HG02981 (cell line): ENCODE data around the gene CDK14.

Experiments used
- ATAC-seq: cut with Tn5 transposase; IDR thresholded peaks from one replicate; pipeline ENCODE4 v1.9.1; 2021; ENCODE audit warnings: mild to moderate bottlenecking, moderate library complexity; ENCODE audit not compliant: unreplicated experiment

The CDK14 gene

DNA sequence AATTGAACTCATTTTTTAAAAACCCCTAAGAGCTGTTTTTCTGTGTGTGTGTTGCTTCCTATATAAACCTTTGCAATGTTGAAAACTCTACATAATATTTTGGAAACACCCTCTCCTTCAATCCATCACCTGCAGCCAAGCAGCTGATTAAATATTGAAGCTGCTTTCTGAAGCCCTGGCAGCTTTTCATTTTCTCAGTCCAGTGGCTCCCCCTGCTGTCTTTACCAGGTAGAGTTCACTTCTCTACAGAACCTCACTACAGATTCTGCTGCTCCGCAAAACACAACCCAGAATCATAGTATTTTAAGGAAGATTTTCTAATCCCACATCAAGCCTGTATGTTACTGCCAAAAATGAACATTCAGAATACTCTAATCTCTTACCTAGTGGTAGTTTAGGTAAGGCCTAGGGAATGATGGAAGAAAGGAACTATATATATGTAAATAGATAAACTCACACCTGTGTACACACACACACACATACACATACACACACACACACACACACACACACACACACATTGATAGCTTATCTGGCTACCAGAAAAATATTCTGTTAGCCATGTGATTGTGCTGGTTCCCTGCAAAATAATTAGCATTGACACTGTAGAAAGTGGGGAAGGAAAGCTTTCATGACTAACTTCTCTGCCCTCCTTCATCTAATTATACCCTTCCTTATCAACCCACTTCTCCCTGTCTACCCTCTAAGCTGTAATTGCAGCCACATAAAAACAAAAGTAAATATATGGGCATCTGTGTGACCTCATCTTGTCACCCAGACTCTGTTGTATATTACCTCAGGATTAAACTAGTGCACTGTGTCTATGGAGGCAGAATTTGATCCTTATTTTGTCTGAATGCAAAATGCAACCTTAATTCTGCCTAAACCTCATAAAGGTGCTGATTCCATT lies 438.6 kb downstream of the CDK14 start:
- no peak for ATAC-seq

DNA sequence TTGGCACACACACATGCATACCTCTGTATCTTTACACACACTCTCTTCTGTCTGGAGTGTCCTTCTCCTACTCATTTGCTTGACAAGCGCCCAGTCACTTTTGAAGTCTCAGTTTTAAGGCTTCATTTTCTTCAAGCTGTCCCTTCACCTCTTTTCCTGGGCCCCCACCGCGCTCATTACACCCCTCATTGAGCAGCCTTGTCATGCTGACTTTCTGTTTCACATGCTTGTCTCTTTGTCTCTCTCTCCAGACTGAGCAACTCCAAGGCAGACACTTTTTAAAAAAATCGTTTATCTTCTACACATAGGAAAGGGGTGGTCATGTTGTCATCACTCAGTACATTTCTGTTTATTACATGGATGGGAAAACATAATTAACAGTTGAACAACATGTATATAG lies 442.9 kb downstream of the CDK14 start:
- peak; percentile 65 for ATAC-seq

DNA sequence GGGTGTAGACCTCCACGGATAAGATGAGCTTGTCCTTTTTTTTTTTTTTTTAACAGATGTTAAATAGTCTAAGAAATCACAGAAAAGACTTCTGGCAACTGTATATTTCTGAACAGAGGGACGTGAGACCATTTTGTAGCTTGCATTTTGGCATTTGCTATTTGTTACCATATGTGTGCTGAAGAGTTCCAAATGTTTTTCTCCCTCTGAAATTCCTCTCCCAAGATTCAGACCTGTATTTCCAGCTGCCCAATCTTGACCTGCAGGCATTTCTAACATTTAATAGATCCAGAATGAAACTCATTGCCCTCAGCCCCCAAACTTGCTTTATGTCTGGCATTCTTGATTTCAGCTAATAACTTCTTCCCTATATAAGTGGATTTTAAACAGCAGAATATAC lies 445.0 kb downstream of the CDK14 start:
- ATAC-seq: no peak

GRCh38 chr7:91041901-91042484 lies 445.9 kb downstream of the CDK14 start:
- ATAC-seq: no peak

- no peak for ATAC-seq
Observed at GRCh38 chr7:91043186-91043585, 447.1 kb downstream of the CDK14 start.

DNA sequence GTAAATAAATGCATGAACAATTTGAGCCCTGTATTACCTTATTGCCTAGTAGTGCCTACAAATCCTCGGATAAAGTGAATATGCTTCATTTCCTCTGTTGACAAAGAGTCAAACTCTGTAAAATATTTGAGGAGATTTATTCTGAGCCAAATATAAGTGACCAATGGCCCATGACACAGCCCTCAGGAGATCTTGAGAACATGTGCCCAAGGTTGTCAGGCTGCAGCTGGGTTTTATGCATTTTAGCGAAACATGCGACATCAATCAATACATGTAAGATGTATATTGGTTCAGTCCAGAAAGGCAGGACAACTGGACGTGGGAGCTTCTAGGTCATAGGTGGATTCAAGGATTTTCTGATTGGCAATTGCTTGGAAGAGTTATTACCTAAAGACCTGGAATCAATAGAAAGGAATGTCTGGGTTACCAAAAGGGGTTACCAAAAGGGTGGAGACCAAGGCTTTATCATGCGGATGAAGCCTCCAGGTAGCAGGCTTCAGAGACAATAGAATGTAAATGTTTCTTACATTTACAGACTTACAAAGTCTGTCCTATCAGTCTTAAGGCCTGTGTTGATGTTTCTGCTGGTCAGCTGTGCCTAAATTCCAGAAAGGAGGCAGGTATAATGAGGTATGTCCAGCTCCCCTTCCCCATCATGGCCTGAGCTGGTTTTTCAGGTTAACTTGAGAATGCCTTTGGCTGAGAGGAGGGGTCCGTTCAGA lies 448.0 kb downstream of the CDK14 start:
- ATAC-seq: no peak

- no peak for ATAC-seq
Observed at GRCh38 chr7:91045606-91046005, 449.5 kb downstream of the CDK14 start.

- no peak for ATAC-seq
Observed at GRCh38 chr7:91046322-91047089, 450.4 kb downstream of the CDK14 start.

DNA sequence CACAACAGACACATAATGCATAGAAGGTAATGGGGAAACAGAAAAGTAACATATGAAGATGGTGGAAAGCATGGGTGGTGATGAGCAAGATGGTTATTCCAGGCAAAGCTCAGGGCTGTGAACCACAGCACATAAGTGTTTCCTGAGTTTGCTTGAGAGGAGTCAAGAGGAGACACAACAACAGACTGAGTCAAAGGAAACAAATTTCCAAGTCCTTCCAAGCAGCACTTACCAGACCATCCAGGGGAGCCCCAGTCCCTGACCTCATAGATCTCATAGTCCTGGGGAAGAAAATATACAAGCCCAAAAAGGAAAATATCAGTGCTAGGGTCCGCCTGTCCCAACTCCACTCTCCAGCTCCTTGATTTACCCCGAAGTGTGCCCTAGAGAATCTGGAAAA lies 451.5 kb downstream of the CDK14 start:
- ATAC-seq: no peak

DNA sequence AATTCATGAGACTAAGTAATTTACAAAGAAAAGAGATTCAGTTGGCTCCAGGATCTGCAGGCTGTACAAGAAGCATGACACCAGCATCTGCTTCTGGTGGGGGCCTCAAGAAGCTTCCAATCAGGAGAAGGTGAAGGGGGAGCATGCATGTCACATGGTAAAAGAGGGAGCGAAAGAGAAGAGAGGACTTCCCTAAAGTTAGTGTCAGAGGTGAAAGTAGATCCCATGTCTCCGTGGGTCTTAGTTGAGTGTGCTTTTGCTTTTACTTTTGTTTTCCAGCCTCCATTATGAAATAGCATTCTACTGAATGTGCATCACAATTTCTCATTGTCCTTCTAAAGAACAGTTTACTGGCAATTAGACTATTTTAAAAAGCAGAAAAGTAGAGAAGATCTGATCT lies 454.6 kb downstream of the CDK14 start:
- peak; percentile 86 for ATAC-seq

DNA sequence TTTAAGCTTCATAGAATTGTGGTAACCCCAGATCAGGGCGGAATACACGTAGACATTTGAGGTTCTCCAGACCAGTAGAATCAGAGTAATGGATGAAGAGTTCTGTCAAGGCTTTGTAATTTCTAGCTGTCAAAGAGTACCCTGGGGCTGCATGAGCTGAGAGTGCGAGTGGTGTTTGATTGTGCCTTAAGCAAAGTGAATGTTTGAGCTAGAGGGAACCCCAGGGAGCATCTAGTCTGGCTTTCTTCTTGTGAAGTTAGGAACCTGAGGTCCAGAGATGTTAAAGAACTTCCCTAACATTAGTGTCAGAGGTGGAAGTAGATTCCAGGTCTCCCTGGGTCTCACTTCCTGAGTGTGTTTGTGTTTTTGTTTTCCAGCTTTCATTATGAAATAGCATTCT lies 455.8 kb downstream of the CDK14 start:
- no peak for ATAC-seq

DNA sequence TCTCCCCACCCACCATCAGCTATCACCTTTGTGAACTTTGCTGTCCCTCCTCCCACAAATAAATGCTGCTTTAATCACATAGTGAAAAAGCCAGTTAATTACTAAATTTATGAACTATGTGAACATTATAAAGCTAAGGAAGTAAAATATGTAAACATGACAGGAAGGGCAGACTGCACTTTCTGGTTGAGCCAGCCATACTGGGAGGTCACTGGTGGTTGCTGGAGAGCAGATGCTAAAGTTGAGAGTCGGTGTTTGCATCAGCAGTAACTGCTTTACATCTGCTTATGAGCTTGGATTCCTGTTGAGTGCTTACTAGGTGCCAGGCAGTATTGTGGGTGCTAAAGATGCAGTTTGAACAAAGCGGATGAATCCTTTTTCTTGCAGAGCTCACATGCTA lies 458.3 kb downstream of the CDK14 start:
- ATAC-seq: no peak

DNA sequence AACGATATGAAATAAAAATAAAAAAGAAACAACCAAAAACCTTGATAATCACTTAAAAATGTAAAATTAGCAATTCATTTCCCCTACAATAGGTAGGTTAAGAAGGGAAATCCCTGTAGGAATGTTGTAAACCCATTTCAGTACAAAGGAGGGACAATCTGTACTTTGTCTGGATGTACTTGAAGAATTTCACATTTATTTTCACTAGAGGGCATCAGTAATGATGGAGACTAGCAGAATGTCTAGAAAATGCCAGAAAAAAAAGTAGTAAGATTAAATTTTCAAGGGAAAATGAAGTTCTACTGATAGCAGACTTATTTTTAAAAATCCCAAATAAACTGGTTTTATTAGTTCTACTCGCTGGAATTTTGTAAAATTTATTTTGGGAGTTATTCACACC lies 459.1 kb downstream of the CDK14 start:
- no peak for ATAC-seq

GRCh38 chr7:91062713-91063112 lies 466.6 kb downstream of the CDK14 start:
- ATAC-seq: no peak

DNA sequence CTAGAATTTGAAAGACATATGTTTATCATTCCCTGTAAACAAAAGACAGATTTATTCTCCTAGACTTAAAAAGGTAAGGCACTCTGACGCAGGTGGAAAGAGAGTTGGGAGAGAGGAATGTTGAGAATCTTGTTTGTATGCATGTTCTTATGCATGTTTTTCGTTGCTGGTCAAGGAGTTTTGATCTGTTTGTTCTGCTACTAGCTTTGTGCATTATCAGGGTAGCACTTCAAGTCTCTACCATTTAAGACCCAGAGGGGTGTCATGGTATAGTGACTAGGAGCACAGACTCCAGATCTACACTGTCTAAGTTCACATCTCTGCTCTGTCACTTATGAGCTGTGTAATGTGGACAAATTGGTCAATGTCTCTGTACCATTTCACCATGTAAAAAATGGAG lies 467.9 kb downstream of the CDK14 start:
- ATAC-seq: no peak

GRCh38 chr7:91064938-91065337 lies 468.8 kb downstream of the CDK14 start:
- ATAC-seq: no peak

GRCh38 chr7:91066627-91067026 lies 470.5 kb downstream of the CDK14 start:
- no peak for ATAC-seq

DNA sequence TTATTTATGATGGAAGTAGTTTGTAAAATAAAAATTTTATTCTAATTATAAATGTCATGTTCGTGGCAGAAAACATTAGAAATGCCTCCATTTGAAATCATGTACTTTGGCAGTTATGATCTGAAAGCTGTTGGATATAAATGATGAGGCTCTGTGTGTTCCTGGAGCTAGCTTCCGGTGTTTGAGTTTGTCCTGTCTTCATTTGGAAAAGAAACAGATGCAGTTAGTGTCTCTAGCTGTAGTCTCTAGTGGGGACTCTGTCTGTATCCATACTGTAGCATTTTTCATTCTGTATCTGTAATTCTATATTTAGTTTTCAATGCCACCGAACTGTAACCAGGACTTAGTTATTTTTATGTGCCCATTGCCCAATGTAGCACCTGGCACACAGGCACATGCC lies 471.1 kb downstream of the CDK14 start:
- ATAC-seq: no peak

DNA sequence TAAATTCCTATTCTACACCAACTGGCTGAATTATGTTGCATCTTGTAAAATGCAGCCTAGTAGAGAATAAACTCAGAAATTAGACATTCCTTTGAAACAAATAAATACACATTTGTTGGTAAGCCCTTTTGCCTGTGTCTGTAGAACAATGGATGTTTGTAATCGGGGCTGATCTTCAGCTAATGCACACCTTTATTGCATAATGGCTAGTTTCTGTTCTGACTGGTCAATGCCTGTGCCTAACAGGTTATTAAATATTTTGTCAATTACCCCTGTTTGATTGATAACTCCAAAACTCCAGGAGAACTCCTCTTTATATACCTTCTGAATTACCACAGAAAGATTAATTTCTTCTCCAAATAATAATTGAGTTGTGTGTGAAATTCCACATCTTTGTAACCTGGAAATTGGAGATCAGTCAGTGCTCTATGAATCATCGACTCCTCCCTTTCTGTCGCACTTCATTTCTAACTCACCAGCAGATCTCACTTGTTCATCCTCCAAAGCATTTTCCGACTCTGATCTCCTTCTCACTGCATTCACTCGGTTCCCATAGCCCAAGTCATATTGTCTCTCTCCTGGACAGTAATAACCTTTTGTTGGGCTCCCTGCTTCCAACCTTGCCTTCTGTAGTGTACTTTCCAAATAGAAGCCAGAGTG lies 472.1 kb downstream of the CDK14 start:
- no peak for ATAC-seq

GRCh38 chr7:91069146-91069545 lies 473.0 kb downstream of the CDK14 start:
- ATAC-seq: no peak

DNA sequence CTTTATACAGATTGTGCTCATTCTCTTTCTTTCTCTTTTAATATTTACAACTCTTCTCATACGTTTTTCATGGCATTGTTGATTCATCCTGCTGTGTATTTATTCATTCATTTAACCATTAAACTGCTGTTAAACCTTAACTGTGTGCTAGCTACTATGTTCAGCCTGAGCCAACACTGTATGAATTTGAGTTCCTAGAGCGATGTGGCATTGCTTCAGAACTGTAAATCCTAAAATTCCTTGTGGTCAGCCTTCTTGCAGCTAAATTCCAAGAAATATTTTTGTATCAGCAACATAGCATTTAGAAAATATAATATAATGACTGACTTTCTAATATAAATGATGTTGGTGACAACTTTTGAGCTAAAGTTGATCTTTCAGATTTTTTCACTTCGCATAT lies 483.4 kb downstream of the CDK14 start:
- ATAC-seq: no peak
